Loucy (cell line): ENCODE data around the gene NRAS.

Experiments used
- EZH2phosphoT487 ChIP-seq: fragments of 200-600 bp; IDR thresholded peaks from 2 replicates; pipeline ENCODE4 v1.6.1; 2018; ENCODE audit warnings: antibody characterized with exemption, mild to moderate bottlenecking, moderate library complexity, borderline replicate concordance
- TF ChIP-seq, protein P1 (sequence below): fragments of 200-600 bp; sonication (generic); conservative IDR thresholded peaks from 2 replicates; pipeline ENCODE4 v1.5.1; 2014; ENCODE audit warnings: mild to moderate bottlenecking, antibody characterized with exemption, low read length

- TF ChIP-seq, protein P1, sequence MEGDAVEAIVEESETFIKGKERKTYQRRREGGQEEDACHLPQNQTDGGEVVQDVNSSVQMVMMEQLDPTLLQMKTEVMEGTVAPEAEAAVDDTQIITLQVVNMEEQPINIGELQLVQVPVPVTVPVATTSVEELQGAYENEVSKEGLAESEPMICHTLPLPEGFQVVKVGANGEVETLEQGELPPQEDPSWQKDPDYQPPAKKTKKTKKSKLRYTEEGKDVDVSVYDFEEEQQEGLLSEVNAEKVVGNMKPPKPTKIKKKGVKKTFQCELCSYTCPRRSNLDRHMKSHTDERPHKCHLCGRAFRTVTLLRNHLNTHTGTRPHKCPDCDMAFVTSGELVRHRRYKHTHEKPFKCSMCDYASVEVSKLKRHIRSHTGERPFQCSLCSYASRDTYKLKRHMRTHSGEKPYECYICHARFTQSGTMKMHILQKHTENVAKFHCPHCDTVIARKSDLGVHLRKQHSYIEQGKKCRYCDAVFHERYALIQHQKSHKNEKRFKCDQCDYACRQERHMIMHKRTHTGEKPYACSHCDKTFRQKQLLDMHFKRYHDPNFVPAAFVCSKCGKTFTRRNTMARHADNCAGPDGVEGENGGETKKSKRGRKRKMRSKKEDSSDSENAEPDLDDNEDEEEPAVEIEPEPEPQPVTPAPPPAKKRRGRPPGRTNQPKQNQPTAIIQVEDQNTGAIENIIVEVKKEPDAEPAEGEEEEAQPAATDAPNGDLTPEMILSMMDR: no peak
- no peak for TF ChIP-seq EZH2phosphoT487
These were observed 49.6 kb downstream of the NRAS start for GRCh38 chr1:114666954-114667353.
